ENCODE measurements around the gene CTBP2. TPM values are rescaled to one million over a fixed set of nuclear protein-coding genes. Genes with fewer than 3 reads are reported as not detected.

The CTBP2 gene
- total RNA-seq, 1 experiment from 2014 or later, result 191 TPM

- H3K4me1 Mint-ChIP-seq, result peaks cover 77% of the 10 kb centered on the region
- DNase-seq (ENCODE audit: low spot score) (no peak), ATAC-seq (peak; percentile 79)
- peaks cover 65% of the 10 kb centered on the region for H3K36me3 Mint-ChIP-seq
- peak overlapping the region; percentile 30 for H3K27ac Mint-ChIP-seq
- no peaks in the 10 kb centered on the region for H3K27me3 Mint-ChIP-seq (ENCODE audit: low read depth)
- no peak overlapping the region for H3K4me3 Mint-ChIP-seq
- POLR2A ChIA-PET, result no interaction called here
- H3K9me3 Mint-ChIP-seq, result no peaks in the 10 kb centered on the region
- TF ChIP-seq JUN (CRISPR knock-in tag; IDR thresholded peaks at IDR 0.05), result no peak
- no peak for TF ChIP-seq TP53 (CRISPR knock-in tag; IDR thresholded peaks at IDR 0.05)
- 0 out of 2 replicates have a peak, but pooled peaks have one; percentile 14 for TF ChIP-seq GTF2I (CRISPR knock-in tag; conservative IDR thresholded peaks at IDR 0.05)
- CTCF ChIA-PET, result interaction anchor here (0.7 to 2.9 kb wide), 3 partner anchors 8 to 36 kb away, joined by 3 to 12 read pairs (median 3); no protein-coding TSS in a partner anchor
Measured at GRCh38 chr10:125084191-125084613, 76.2 kb downstream of the CTBP2 start.

GRCh38 chr10:125083576-125083920 is 76.8 kb downstream of the CTBP2 start:
- DNase-seq (ENCODE audit: low spot score), result no peak
- peaks cover 63% of the 10 kb centered on the region for H3K36me3 Mint-ChIP-seq
- no peak for TF ChIP-seq USF1 (CRISPR knock-in tag; IDR thresholded peaks at IDR 0.05)
- no peak for TF ChIP-seq ETV6 (CRISPR knock-in tag; IDR thresholded peaks at IDR 0.05)
- no peak for TF ChIP-seq CDX4 (CRISPR knock-in tag; IDR thresholded peaks at IDR 0.05; ENCODE audit: borderline replicate concordance)
- TF ChIP-seq ZSCAN18 (CRISPR knock-in tag; IDR thresholded peaks at IDR 0.05), result no peak
- no peak for TF ChIP-seq JAZF1 (CRISPR knock-in tag; IDR thresholded peaks at IDR 0.05)
- TF ChIP-seq, protein P1, sequence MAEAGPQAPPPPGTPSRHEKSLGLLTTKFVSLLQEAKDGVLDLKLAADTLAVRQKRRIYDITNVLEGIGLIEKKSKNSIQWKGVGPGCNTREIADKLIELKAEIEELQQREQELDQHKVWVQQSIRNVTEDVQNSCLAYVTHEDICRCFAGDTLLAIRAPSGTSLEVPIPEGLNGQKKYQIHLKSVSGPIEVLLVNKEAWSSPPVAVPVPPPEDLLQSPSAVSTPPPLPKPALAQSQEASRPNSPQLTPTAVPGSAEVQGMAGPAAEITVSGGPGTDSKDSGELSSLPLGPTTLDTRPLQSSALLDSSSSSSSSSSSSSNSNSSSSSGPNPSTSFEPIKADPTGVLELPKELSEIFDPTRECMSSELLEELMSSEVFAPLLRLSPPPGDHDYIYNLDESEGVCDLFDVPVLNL (CRISPR knock-in tag; IDR thresholded peaks at IDR 0.05; ENCODE audit: borderline replicate concordance, low read depth), result no peak
- TF ChIP-seq EMX1 (CRISPR knock-in tag; IDR thresholded peaks at IDR 0.05), result no peak
- ChIA-PET POLR2A (no interaction called here), CTCF (interaction anchor here (0.9 to 2.9 kb wide), 3 partner anchors 20 to 35 kb away, joined by 3 to 12 read pairs (median 3); no protein-coding TSS in a partner anchor)
- H3K4me3 Mint-ChIP-seq, result no peak overlapping the region
- no peaks in the 10 kb centered on the region for H3K27me3 Mint-ChIP-seq (ENCODE audit: low read depth)
- H3K9me3 Mint-ChIP-seq, result no peaks in the 10 kb centered on the region
- ATAC-seq, result no peak
- H3K27ac Mint-ChIP-seq, result peak overlapping the region; percentile 30; the same call in 1 of the 2 replicates
- H3K4me1 Mint-ChIP-seq, result peaks cover 74% of the 10 kb centered on the region

- DNase-seq (ENCODE audit: low spot score) (no peak), ATAC-seq (no peak)
- H3K27ac Mint-ChIP-seq, result peak overlapping the region; percentile 30
- no peak overlapping the region for H3K4me3 Mint-ChIP-seq
- H3K9me3 Mint-ChIP-seq, result no peaks in the 10 kb centered on the region
- peaks cover 74% of the 10 kb centered on the region for H3K4me1 Mint-ChIP-seq
- ChIA-PET CTCF (interaction anchor here (0.9 to 2.9 kb wide), 2 partner anchors 20 to 35 kb away, joined by 3 to 12 read pairs; no protein-coding TSS in a partner anchor), POLR2A (no interaction called here)
- H3K36me3 Mint-ChIP-seq, result peaks cover 60% of the 10 kb centered on the region
- no peaks in the 10 kb centered on the region for H3K27me3 Mint-ChIP-seq (ENCODE audit: low read depth)
- TF ChIP-seq ZNF416 (CRISPR knock-in tag; IDR thresholded peaks at IDR 0.05) (no peak), CREB1 (CRISPR knock-in tag; IDR thresholded peaks at IDR 0.05) (no peak), NR2C2 (CRISPR knock-in tag; IDR thresholded peaks at IDR 0.05) (no peak), ZNF396 (CRISPR knock-in tag; IDR thresholded peaks at IDR 0.05; ENCODE audit: borderline replicate concordance) (no peak), CTCF (IDR thresholded peaks at IDR 0.05) (no peak)
- TF ChIP-seq, protein P2, sequence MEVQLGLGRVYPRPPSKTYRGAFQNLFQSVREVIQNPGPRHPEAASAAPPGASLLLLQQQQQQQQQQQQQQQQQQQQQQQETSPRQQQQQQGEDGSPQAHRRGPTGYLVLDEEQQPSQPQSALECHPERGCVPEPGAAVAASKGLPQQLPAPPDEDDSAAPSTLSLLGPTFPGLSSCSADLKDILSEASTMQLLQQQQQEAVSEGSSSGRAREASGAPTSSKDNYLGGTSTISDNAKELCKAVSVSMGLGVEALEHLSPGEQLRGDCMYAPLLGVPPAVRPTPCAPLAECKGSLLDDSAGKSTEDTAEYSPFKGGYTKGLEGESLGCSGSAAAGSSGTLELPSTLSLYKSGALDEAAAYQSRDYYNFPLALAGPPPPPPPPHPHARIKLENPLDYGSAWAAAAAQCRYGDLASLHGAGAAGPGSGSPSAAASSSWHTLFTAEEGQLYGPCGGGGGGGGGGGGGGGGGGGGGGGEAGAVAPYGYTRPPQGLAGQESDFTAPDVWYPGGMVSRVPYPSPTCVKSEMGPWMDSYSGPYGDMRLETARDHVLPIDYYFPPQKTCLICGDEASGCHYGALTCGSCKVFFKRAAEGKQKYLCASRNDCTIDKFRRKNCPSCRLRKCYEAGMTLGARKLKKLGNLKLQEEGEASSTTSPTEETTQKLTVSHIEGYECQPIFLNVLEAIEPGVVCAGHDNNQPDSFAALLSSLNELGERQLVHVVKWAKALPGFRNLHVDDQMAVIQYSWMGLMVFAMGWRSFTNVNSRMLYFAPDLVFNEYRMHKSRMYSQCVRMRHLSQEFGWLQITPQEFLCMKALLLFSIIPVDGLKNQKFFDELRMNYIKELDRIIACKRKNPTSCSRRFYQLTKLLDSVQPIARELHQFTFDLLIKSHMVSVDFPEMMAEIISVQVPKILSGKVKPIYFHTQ (CRISPR knock-in tag; IDR thresholded peaks at IDR 0.05), result no peak
- TF ChIP-seq, protein P3, sequence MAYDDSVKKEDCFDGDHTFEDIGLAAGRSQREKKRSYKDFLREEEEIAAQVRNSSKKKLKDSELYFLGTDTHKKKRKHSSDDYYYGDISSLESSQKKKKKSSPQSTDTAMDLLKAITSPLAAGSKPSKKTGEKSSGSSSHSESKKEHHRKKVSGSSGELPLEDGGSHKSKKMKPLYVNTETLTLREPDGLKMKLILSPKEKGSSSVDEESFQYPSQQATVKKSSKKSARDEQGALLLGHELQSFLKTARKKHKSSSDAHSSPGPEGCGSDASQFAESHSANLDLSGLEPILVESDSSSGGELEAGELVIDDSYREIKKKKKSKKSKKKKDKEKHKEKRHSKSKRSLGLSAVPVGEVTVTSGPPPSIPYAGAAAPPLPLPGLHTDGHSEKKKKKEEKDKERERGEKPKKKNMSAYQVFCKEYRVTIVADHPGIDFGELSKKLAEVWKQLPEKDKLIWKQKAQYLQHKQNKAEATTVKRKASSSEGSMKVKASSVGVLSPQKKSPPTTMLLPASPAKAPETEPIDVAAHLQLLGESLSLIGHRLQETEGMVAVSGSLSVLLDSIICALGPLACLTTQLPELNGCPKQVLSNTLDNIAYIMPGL (CRISPR knock-in tag; IDR thresholded peaks at IDR 0.05), result no peak
Measured at GRCh38 chr10:125082881-125083575, 77.3 kb downstream of the CTBP2 start.

Data from WTC11 (cell line).